Stimulated activated CD8-positive, alpha-beta memory T cell treated with anti-CD3 and anti-CD28 coated beads, Interleukin-7, amount 100 ng/mL, for 48 hours (primary cell): ENCODE data around the gene SPRED1.
"Not testable (repeated sequence)": the region's sequence is repeated elsewhere in the genome, so short reads cannot be mapped to it uniquely, and the experiment has no call there.

ENCODE experiments used
- DNase-seq, 2 donors: peaks; one replicate each; pipeline ENCODE4 v3.0.0-alpha.2; 2020; ENCODE audit warnings: low read depth in 1 of 2; ENCODE audit errors: extremely low read depth in 1 of 2

SPRED1 gene

GRCh38 chr15:38229705-38230310 lies 22.8 kb upstream of the SPRED1 start:
- DNase-seq, result no peak

GRCh38 chr15:38231436-38231835 lies 21.2 kb upstream of the SPRED1 start:
- DNase-seq, result no peak

- DNase-seq, result not testable (repeated sequence)
Measured at GRCh38 chr15:38237021-38237420, 15.6 kb upstream of the SPRED1 start.

- DNase-seq, result no peak
Measured at GRCh38 chr15:38238311-38238710, 14.3 kb upstream of the SPRED1 start.

- no peak for DNase-seq
Measured at GRCh38 chr15:38242055-38242454, 10.6 kb upstream of the SPRED1 start.

- no peak for DNase-seq
Measured at GRCh38 chr15:38243278-38244055, 9.2 kb upstream of the SPRED1 start.

- DNase-seq, result no peak
Measured at GRCh38 chr15:38247336-38247735, 5.3 kb upstream of the SPRED1 start.

- DNase-seq, result no peak
Measured at GRCh38 chr15:38253351-38253781, 730 bp downstream of the SPRED1 start.

GRCh38 chr15:38254051-38254883 lies 1.6 kb downstream of the SPRED1 start:
- no peak for DNase-seq

GRCh38 chr15:38255690-38256089 lies 3.1 kb downstream of the SPRED1 start:
- no peak for DNase-seq

- DNase-seq, result no peak
Measured at GRCh38 chr15:38257676-38258075, 5.0 kb downstream of the SPRED1 start.

- DNase-seq, result no peak
Measured at GRCh38 chr15:38259134-38259533, 6.5 kb downstream of the SPRED1 start.

GRCh38 chr15:38260077-38260476 lies 7.4 kb downstream of the SPRED1 start:
- DNase-seq, result no peak

- no peak for DNase-seq
Measured at GRCh38 chr15:38263251-38263650, 10.6 kb downstream of the SPRED1 start.

- DNase-seq, result no peak
Measured at GRCh38 chr15:38263996-38264395, 11.4 kb downstream of the SPRED1 start.

GRCh38 chr15:38266247-38266986 lies 13.8 kb downstream of the SPRED1 start:
- DNase-seq, result no peak

GRCh38 chr15:38267421-38268022 lies 14.9 kb downstream of the SPRED1 start:
- no peak for DNase-seq

- no peak for DNase-seq
Measured at GRCh38 chr15:38271144-38271543, 18.5 kb downstream of the SPRED1 start.

- DNase-seq, result no peak
Measured at GRCh38 chr15:38271895-38272294, 19.3 kb downstream of the SPRED1 start.

GRCh38 chr15:38272431-38272830 lies 19.8 kb downstream of the SPRED1 start:
- not testable (repeated sequence) for DNase-seq
